HepG2 (cell line): ENCODE data around the gene TAC3. TPM values are rescaled to one million over a fixed set of nuclear protein-coding genes. Genes with fewer than 3 reads are reported as not detected.

Experiments used
- CBFB ChIP-seq: sonication (generic); formaldehyde crosslinking; IDR thresholded peaks from 2 replicates; pipeline ENCODE4 v1.4.0; 2020; ENCODE audit warnings: missing genetic modification reagents
- CHD2 ChIP-seq: IDR thresholded peaks from 2 replicates; pipeline ENCODE4 v1.6.1; 2011; ENCODE audit warnings: low read depth, low read length, improper control_type of control experiment
- FOXM1 ChIP-seq: sonication (generic); formaldehyde crosslinking; IDR thresholded peaks from 2 replicates; pipeline ENCODE4 v1.5.0; 2020; ENCODE audit warnings: missing genetic modification reagents
- HCFC1 ChIP-seq: fragments of 150-350 bp; IDR thresholded peaks from 2 replicates; pipeline ENCODE4 v1.6.1; 2014; ENCODE audit warnings: low read depth, low read length
- HNF1B ChIP-seq: sonication (generic); formaldehyde crosslinking; IDR thresholded peaks from 2 replicates; pipeline ENCODE4 v1.5.1; 2020; ENCODE audit warnings: mild to moderate bottlenecking, moderate library complexity, missing genetic modification reagents
- KLF6 ChIP-seq: IDR thresholded peaks from 2 replicates; pipeline ENCODE4 v1.8.0; 2016; ENCODE audit warnings: missing biosample characterization, missing genetic modification reagents
- NCOA2 ChIP-seq: sonication (generic); formaldehyde crosslinking; IDR thresholded peaks from 2 replicates; pipeline ENCODE4 v1.8.0; 2022; ENCODE audit warnings: inconsistent platforms
- PBX3 ChIP-seq: sonication (generic); formaldehyde crosslinking; IDR thresholded peaks from 2 replicates; pipeline ENCODE4 v1.8.1; 2023; ENCODE audit warnings: missing genetic modification reagents, inconsistent platforms, borderline replicate concordance
- PTBP1 ChIP-seq: fragments of 200-400 bp; formaldehyde crosslinking; IDR thresholded peaks from 2 replicates; pipeline ENCODE4 v1.6.1; 2018; ENCODE audit warnings: low read length, low read depth; ENCODE audit not compliant: poor library complexity, severe bottlenecking
- REST ChIP-seq, 2 experiments: IDR thresholded peaks; 2 replicates each; pipeline ENCODE4 v1.6.1; 2011 to 2012; ENCODE audit warnings: low read length in 2 of 2, borderline replicate concordance in 1 of 2, low read depth in 1 of 2, mild to moderate bottlenecking in 1 of 2, moderate library complexity in 1 of 2
- SSRP1 ChIP-seq: IDR thresholded peaks from 2 replicates; pipeline ENCODE4 v1.6.1; 2016; ENCODE audit warnings: control low read depth
- ZBTB34 ChIP-seq: sonication (generic); formaldehyde crosslinking; IDR thresholded peaks from 2 replicates; pipeline ENCODE4 v1.8.0; 2022; ENCODE audit warnings: mild to moderate bottlenecking, missing genetic modification reagents
- ZBTB49 ChIP-seq: sonication (generic); formaldehyde crosslinking; IDR thresholded peaks from 2 replicates; pipeline ENCODE4 v1.4.0; 2020; ENCODE audit warnings: missing genetic modification reagents, borderline replicate concordance
- ZNF549 ChIP-seq: sonication (generic); formaldehyde crosslinking; IDR thresholded peaks from 2 replicates; pipeline ENCODE4 v1.5.0; 2020; ENCODE audit warnings: missing genetic modification reagents
- ZNF609 ChIP-seq: sonication (generic); formaldehyde crosslinking; IDR thresholded peaks from 2 replicates; pipeline ENCODE4 v1.4.0; 2020; ENCODE audit warnings: mild to moderate bottlenecking, missing genetic modification reagents, borderline replicate concordance
- polyA plus RNA-seq, 8 experiments: library from polyadenylated mRNA; depleted of rRNA in 3 of 8; stranded (reverse) in 7 of 8; unstranded in 1 of 8; fragments of >200 nt; fragmentation: Illumina TruSeq in 4 of 8; extraction: Trizol in 4 of 8; gene quantifications; 2 replicates each; pipeline versions ENCODE4 v1.2.1 to v1.2.3, GENCODE V29; 2011 to 2016; ENCODE audit warnings: low read depth in 4 of 8, missing spikeins in 1 of 8, mixed read lengths in 1 of 8; ENCODE audit not compliant: insufficient read depth in 1 of 8
- total RNA-seq, 5 experiments: library from RNA; depleted of rRNA; stranded (reverse); fragments of >200 nt; fragmentation: Illumina TruSeq; extraction: Trizol; gene quantifications; 2 replicates each; pipeline ENCODE4 v1.2.3, GENCODE V29; 2016; ENCODE audit warnings: low read depth in 1 of 5

Gene TAC3
- total and polyA plus RNA-seq, 2 of the 13 experiments (the other 11 are each of a cell fraction or from before 2014, with no cell fraction given), result 0.13 to 0.15 TPM

- TF ChIP-seq PBX3 (CRISPR knock-in tag) (no peak), SSRP1 (CRISPR knock-in tag) (no peak), PTBP1 (no peak), FOXM1 (no peak), ZNF549 (CRISPR knock-in tag) (no peak), ZBTB49 (CRISPR knock-in tag) (no peak), CHD2 (no peak), NCOA2 (no peak), ZBTB34 (CRISPR knock-in tag) (no peak), CBFB (CRISPR knock-in tag) (no peak), KLF6 (CRISPR knock-in tag) (0 out of 2 replicates have a peak, but pooled peaks have one; percentile 59), ZNF609 (CRISPR knock-in tag) (no peak), HNF1B (no peak), HCFC1 (no peak), REST (IDR thresholded peaks at IDR 0.05; ENCODE audit: borderline replicate concordance in 1 of 2, low read depth in 1 of 2, low read length in 2 of 2) (peak; percentile 79 to 96)
Measured at GRCh38 chr12:57049890-57050289, 33.6 kb upstream of the TAC3 start, which contains the start of gene MYO1A (continued).
